IMR-90 (cell line): ENCODE results near the gene TRIM4.
A peak's percentile ranks its signal among the peaks of the same experiment; 100 is the strongest.

Experiments
- BHLHE40 ChIP-seq: fragments of 150-350 bp; IDR thresholded peaks from 2 replicates; pipeline ENCODE4 v1.6.1; 2016; ENCODE audit warnings: mild to moderate bottlenecking, low read depth, low read length
- CEBPB ChIP-seq: IDR thresholded peaks from 2 replicates; pipeline ENCODE4 v1.6.1; 2012; ENCODE audit warnings: low read depth, low read length, improper control_type of control experiment
- CHD1 ChIP-seq: IDR thresholded peaks from 2 replicates; pipeline ENCODE4 v1.6.1; 2012; ENCODE audit warnings: low read depth, low read length, improper control_type of control experiment
- CTCF ChIP-seq: conservative IDR thresholded peaks from 2 replicates; pipeline ENCODE4 v1.5.1; 2012; ENCODE audit warnings: mild to moderate bottlenecking, low read depth, low read length, improper control_type of control experiment
- POLR2A ChIP-seq: IDR thresholded peaks from 2 replicates; pipeline ENCODE4 v1.6.1; 2012; ENCODE audit warnings: mild to moderate bottlenecking, low read depth, low read length
- RAD21 ChIP-seq: IDR thresholded peaks from 2 replicates; pipeline ENCODE4 v1.6.1; 2012; ENCODE audit warnings: low read length, improper control_type of control experiment
- RCOR1 ChIP-seq: IDR thresholded peaks from 2 replicates; pipeline ENCODE4 v1.6.1; 2012; ENCODE audit warnings: mild to moderate bottlenecking, low read length, improper control_type of control experiment; ENCODE audit not compliant: insufficient replicate concordance
- RFX5 ChIP-seq: IDR thresholded peaks from 2 replicates; pipeline ENCODE4 v1.8.0; 2012; ENCODE audit warnings: low read depth, mild to moderate bottlenecking, low read length, moderate library complexity
- SMC3 ChIP-seq: fragments of 150-350 bp; IDR thresholded peaks from 2 replicates; pipeline ENCODE4 v1.6.1; 2016; ENCODE audit warnings: low read depth, mild to moderate bottlenecking, antibody characterized with exemption, low read length, moderate library complexity
- TF ChIP-seq, protein P1 (sequence below): fragments of 150-350 bp; IDR thresholded peaks from 2 replicates; pipeline ENCODE4 v1.6.1; 2017; ENCODE audit warnings: mild to moderate bottlenecking, antibody characterized with exemption, low read length, low read depth

DNA sequence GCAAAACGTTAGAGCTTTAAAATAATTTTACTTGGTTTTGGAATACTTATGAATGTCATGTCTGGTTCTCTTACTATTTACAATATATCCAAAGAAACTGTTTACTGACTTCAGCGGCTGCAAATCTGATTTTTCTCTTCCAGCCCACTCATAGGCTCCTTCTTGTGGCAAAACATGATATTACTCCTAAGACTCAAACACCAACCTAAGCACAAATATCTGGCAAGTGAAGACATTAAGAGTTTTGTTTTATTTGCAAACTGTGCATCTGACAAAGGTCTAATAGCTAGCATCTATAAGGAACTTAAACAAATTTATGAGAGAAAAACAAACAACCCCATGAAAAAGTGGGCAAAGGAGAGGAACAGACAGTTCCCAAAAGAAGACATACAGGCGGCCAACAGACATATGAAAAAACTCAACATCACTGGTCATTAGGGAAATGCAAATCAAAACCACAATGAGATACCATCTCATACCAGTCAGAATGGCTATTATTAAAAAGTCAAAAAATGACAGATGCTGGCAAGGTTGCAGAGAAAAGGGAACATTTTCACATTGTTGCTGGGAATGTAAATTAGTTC, 30.4 kb upstream of the TRIM4 start:
- TF ChIP-seq RCOR1 (no peak), SMC3 (peak; percentile 36; the same call in 1 of the 2 replicates), RAD21 (0 out of 2 replicates have a peak, but pooled peaks have one; percentile 26), CTCF (peak; percentile 37), BHLHE40 (no peak), CHD1 (no peak), CEBPB (no peak), POLR2A (no peak), RFX5 (no peak)
- TF ChIP-seq, protein P1, sequence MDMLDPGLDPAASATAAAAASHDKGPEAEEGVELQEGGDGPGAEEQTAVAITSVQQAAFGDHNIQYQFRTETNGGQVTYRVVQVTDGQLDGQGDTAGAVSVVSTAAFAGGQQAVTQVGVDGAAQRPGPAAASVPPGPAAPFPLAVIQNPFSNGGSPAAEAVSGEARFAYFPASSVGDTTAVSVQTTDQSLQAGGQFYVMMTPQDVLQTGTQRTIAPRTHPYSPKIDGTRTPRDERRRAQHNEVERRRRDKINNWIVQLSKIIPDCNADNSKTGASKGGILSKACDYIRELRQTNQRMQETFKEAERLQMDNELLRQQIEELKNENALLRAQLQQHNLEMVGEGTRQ = no peak
